ENCODE measurements around the gene SLC26A6. TPM values are rescaled to one million over a fixed set of nuclear protein-coding genes. Genes with fewer than 3 reads are reported as not detected.

The SLC26A6 gene
- total RNA-seq, 1 donor from 2014 or later: 47.3 TPM

DNA sequence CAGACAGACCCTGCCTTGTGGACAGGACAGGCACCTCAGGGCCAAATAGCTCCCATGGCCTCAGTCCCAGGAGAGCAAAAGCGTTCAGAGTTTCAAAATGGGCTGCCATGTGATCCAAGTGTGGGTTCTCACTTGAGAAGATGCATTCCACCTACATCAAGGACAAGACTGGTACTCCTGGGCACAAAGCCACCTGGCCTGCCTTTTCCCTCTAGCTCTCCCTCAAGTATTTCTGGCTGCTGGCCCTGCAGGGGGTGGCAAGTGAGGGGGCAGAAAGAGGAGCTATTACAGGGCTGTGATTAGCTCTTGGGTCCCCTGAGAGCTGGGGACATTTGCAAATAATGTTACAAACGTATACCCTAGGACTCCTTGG lies 33.7 kb downstream of the SLC26A6 start:
- intact Hi-C loops (cut with micrococcal nuclease): no loop called here

DNA sequence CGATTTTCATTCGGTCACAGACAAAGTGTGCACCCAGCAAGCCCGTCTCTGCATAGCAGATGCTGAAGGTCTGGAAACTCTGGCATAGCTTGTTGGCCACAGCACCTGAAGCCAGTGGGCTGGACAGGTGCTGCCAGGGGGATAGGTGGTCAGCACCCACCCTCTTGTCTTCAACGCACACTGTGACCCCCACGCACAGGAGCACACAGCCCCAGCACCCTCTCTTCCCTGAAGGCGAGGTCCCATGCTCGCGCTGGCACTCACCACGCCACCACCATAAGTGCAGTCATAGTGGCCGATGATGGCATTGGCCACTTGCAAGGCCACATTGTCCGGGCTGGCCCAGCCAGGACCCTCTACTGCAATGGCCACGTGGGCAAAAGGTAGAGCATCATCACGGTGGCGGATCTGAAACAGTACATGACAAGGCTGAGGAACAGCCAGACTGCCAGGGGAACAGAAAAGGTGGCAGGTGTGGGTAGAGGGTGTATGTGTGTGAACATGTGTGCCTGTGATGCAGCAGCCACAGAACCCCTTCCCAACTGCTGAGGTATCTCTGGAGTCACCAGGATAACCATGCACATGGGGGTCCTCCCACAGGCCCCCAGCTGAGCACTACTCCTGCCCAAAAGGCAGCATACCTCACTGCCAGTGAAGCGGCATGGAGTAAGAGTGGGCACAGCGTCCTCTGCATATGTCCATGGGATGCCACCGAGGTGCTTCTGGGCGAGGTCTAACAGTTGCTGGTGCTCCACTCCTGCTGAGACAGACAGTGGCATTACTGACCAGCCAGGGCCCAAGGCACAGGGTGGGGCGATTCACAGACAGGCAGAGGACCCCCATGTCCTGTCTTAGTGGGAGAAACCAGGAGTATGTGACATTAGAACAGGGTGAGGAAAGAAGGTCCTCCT lies 34.3 kb downstream of the SLC26A6 start:
- intact Hi-C loops (cut with micrococcal nuclease): no loop called here

DNA sequence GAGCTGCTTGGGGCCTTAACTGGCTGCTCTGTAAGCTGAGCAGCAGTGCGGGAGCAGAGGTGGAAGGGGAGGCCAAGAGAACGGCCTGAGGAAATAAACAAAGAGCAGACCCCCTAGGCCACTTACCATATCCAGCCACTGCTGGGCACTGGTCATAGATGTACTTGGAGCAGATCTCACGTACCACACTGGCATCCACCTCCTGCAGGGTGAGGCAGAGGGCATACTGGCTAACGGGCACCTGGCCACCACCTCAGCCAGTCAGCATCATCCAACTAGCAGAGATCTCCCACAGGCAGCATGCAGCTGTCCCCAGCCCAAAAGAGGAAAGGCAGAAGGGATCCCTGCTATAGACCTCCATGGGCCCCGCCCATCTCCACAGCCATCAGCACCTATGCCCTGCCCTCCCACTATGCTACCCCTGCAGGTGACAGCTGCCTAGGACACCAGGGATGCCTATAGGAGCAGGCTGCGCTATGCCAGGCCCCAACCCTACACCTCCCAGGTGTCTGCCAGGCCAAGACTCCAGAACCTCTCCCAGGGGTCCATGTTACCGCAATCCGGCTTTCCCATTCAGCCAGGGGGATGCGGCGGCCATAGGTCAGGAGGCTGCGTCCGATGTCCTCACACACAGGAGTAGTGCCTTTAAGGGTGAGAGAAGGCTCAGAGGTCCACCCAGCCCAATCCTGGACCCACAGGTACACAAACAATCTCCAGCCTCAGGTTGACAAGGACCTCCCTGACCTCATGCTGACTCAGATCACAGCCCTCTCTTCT lies 35.6 kb downstream of the SLC26A6 start:
- intact Hi-C loops (cut with micrococcal nuclease): no loop called here

DNA sequence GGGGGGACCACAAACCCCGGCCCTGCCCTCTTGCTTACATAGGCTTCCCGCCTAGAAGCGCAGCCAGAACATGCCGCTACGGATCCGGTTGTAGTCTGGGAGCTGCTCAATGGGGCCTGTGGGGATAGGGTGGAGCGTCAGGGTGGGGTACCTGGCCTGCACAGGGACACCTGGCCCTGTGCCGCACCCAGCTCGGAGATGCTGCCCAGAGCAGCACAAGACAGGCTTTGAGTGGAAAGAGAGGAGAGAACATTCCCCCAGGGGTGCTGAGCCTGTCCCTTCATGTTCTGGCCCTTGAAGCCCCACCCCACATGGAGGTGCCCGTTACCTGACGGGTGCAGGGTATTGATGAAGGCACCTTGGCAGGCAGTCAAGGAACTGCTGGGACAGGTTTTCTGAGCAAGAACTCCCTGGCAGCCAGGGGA lies 36.2 kb downstream of the SLC26A6 start:
- intact Hi-C loops (cut with micrococcal nuclease): no loop called here

DNA sequence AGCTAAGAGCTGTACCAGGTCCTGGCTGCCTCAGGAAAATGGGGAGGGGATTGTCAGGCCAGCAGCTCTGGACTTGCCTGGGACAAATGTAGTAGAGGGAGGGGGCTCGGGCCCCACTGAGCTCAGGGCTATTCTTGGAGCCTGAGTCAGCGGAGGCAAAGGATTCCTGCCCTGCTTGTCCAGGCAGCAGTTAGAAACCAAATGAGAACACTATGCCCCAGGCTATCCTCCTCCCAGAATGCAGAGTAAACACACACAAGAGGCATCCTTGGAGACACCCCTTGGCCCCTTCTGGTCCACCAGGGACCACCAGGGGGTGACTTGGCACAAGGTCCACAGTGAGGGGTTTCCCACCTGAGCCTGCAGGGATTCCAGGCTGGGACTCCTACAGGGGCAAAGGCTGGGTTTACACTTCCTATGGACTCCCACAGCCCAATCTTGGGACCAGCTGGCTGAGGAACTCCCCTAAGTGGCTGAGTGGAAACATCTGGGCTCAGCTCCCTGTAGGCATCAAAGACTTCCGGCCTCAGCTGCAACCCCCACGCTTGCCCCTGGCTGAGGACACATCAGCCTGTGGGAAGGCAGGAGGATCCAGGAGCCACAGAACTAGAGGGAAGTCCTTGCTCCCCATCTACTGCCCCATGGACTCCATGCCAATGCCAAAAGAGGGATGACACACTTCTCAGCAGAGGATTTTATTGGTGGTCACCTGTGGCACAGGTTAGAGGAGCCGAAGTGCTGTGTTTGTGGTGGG lies 36.8 kb downstream of the SLC26A6 start:
- intact Hi-C loops (cut with micrococcal nuclease): no loop called here

DNA sequence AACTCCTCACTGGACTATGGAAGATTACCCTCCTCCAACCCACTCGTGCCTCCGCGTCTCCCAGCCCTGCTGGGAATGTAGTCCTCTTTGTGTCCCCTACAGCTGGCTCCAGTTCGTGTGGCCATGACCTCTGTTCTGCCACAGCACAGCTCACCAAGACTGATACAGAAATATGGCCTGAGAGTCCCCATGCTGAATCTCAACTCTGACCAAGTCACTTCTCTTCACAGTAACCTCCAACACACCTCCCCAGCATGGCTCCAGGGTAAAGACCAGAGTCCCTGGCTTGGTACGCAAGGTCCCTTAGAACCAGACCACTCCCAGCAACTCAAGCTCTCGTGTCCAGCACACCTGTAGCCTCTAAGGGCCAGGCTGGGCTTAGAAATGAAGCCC lies 37.9 kb downstream of the SLC26A6 start:
- intact Hi-C loops (cut with micrococcal nuclease): no loop called here

DNA sequence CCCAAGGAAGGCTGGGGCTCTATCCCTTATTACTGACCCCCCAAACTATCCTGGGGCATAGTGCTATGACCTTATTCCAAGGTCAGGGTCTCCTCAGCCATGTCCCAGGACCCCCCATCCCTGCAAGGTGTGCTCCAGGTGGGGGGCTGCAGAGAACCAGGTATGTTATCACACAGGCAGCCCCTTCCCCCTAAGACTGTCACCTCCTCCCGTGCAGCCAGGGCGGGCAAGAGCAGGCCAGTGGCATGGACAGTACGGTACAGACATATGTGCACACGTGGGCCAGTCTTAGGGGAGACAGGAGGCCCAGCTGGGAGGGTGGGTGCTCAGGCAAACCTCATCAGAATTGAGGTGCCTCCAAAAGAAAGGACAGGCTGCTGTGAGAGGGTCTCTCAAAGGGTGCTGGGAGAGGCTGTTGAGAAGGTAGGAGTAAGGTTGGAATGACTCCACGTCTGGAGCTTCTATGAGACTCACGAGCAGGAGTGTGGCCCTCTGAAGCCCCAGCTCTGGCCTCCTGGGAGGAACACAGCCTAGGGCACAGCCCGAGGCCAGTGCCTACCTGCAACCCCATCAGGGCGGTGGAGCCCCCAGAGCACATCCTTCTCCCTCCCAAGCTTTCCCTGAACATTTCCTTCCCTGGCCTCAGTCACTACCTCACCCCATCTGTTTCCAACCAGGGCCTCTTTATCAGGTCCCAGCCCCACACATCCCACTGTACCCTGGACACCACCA lies 38.4 kb downstream of the SLC26A6 start:
- intact Hi-C loops (cut with micrococcal nuclease): no loop called here

DNA sequence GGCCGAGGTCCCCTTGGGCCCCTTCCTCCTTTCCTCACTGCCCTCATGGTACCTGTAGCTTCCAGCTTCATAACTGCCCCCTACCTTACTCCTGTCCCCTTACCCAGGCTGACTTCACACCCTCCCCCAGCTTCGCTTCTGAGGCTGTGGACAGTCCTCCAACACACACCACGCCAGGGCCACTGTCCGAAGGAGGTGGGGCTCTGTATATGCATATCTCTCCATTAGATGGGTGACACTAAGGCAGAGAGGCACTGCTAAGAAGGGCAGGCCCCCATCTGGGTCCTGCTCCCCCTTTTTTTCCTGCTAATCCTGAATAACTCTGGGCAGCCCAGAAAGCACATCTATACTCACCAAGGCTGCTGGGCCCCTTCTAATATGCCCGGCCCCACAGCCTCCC lies 39.1 kb downstream of the SLC26A6 start:
- intact Hi-C loops (cut with micrococcal nuclease): no loop called here

DNA sequence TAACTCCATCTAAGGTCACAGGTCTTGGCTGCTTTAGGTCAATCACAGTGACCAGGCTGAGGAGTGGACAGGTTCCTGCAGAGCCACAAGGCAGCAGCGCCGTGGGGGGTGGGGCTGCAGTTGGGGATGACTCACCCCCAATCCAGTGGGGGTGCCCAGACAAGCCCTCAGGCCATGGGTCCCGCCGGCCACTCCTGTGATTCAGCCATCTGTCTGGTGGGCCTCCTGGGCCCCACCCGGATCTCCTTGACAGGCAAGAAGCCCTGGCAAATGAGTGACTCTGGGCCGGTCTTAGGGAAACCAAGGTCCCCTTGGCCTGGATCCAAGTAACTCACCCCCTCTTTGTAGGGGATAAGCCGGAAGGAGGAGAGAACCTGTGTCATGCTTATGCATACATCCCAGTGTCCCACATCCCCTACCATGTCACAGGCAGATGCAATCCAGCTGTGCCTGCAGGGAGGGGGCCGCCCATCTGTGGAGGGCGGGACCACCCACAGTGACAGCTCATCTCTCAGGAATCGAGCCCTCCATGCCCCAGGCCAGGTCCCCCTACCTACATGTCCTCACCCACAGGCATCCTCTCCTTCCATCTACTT lies 39.6 kb downstream of the SLC26A6 start:
- intact Hi-C loops (cut with micrococcal nuclease): no loop called here

DNA sequence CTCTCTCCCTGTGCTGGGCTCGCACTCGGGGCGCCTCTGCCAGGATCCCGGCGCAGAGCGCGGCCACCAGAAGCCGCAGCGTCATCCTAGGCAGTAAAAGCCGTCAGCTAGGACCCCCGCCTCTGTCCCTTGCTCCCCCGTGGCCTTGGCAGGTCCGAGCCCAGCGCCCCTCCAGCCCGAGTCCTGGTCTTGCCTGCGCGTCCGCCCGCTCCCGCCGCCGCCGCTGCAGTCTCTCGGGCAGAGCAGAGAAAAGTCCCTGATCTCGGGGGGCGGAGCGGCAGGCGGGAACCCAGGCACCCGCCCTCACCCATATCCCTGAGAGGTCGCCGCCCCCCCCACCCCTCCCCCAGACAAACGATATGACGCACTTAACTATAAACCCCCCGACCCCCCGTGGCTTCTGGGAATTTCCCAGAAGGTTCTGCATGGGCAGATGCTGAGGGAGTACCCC lies 40.2 kb downstream of the SLC26A6 start, which contains the start of gene COL7A1:
COL7A1 (minus strand) TSS at position 255 of the 451 bp plus-strand sequence; CDS start at position 85, 170 bp downstream.
- intact Hi-C loops (cut with micrococcal nuclease): no loop called here

DNA sequence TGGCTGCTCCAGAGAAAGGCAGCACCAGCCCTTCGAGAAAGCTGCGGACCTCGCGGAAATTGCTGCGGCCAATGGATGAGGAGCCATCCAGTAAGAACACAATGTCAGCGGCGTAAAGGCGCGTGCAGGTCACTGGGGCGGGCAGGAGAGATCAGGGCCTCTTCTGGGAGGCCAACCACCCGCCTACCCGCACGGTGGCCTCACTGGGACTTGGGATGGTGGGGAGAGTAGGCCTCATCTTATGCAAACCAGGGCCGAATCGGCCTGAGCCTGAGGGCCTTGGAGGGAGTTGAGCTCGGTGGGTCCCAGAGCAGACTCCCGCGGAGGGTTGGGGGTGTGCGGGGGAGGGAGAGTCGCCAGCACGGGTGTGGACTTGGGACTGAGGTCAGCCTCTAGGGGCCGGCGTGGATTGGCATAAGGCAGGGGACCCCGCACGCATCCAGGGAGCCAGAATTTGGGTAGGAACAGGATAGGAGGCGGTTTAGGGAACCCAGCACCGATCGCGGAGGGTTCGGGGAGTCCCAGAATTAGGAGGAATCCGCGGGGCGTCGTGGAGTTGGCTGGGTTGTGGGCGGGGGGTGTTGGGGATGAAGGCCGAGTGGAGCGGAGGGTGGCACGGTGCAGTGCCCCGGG lies 40.7 kb downstream of the SLC26A6 start:
- intact Hi-C loops (cut with micrococcal nuclease): no loop called here

DNA sequence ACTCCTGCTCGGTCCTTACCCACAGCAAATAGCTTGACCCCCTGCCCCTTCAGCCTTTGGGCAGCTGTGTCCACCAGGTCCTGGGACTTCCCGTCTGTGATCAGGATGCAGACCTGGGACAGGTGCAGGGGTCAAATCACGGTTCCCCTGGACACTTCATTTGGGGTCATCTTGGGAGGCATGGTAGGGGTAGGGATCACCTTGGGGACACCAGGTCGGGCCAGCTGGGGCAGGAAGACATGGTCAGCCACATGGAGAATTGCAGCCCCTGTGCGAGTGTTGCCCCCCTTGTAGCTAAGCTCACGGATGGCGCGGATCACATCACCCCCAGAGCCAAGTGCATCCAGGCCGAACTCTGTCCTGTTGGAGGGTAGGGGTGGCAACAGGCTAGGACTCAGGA lies 41.9 kb downstream of the SLC26A6 start:
- intact Hi-C loops (cut with micrococcal nuclease): no loop called here

DNA sequence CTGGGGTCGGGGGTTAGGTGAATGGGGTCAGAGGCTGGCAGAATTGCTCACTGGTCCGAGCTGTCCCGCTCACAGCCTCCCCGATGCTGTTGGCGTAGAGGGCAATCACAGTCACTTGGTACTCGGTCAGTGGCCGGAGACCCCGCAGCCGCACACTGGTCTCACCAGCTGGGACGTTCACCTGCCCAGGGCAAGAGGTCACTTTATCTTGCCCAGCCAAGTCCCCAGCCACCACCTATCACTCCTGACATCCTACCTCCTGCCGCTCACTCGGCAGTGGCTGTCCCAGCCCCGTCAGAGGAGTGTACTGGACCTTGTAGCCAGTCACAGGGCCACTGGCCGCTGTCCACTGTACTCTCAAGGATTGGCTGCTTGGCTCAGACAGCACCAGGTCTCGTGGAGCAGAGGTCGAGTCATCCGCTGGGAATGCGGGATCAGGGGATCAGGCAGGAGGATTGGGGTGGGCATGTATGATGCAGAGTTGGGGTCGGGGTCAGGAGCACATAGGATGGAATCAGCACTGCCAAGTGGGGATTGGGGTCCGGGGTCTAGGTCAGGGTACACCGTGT lies 42.7 kb downstream of the SLC26A6 start:
- intact Hi-C loops (cut with micrococcal nuclease): no loop called here

DNA sequence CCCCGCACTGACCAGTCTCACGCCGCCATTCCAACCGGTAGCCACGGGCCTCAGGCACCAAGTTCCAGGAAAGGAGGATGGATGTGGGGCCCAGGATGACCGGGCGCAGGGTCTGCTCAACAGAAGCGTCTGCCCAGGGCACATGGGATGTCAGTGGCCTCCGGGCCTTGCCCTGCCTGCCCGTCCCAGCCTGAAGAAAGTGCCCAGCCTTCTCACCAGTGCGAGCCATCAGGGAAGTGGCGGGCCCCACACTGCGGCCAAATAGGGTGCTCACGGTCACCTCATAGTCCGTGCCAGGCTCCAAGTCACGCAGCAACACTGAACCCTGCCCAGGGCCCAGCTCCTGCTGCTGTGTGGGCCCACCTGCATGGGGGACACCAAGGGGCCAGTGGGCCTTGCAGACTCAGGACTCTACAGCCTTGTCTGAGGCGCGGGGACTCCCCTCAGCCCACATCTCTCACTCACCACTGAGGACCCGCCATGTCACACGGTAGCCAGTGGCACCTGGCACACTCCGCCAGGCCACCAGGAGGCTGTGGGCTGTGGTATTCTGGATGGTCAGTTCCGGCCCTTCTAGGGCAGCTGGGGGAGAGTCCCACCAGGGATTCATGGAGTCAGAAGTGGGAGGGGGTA lies 43.3 kb downstream of the SLC26A6 start:
- intact Hi-C loops (cut with micrococcal nuclease): no loop called here

DNA sequence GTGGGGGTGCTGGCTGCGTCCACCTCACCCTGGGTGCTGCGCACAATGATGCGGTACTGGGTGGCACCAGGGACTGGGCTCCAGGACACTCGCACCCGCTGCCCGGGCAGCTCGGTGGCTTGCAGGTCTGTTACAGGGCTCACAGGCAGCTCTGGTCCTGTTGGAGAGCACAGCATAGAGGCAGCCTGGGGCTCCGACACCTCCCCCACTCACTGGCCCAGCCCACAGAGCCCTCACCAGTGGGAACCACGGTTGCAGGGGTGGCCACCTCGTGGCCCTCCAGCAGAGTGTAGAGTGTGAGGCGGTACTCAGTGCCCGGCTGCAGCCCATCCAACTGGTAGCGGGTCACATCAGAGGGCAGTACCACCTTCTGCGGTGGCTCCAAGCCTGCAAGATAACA lies 43.8 kb downstream of the SLC26A6 start:
- intact Hi-C loops (cut with micrococcal nuclease): no loop called here

DNA sequence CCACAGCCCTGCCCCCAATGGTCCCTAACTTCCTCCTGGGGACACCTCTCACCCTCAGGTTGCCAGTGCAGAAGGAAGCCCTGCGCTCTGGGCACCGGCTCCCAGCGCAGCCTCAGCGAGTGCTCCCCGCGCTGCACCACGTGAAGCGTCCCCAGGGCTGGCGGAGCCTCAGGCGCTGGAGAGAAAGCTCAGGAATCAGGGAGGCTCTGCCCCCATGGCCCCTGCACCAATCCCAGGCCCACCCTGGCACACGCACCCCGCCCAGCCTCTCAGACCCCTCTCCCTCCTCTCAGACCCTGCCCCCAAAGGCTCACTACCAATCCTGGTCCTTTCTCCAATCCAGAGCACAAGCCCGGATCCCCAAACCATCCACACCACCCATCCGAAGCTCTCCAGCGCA lies 47.0 kb downstream of the SLC26A6 start:
- intact Hi-C loops (cut with micrococcal nuclease): no loop called here

DNA sequence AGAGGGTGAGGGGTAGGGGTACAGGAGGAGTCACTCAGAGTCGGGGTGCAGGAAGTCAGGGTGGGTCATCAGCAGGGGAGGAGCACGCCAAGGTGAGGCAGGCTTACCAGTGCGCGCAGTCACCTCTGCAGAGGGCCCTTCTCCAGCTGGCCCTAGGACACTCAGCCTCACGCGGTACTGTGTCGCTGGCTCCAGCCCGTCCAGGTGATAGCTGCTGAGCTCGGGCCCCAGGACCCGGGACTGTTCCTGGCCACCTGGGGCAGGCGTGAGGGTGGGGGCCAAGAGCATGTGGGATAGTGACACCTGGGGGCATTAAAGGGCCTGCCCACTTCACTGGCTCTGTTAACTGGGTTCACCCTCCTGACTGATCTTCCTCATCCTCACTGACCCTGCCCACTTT lies 47.6 kb downstream of the SLC26A6 start:
- intact Hi-C loops (cut with micrococcal nuclease): no loop called here

DNA sequence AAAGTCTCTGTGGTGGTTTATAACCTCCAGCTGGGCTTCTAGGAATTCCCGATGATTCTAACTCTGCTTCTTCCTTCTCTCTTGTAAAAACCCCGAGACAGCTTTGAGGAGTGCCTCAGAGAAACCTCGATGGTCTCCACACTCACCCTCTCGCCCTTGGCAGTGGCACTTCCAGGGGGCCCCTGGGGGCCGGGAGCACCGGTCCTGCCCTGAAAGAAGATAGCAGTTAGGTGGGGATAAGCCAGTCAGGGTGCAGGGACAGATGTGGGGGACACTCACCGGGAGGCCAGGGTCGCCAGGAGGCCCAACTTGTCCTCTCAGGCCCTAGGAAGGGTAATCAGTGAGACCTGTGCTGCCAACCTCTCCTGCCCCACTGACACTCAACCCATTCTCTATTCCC lies 49.9 kb downstream of the SLC26A6 start:
- intact Hi-C loops (cut with micrococcal nuclease): no loop called here

DNA sequence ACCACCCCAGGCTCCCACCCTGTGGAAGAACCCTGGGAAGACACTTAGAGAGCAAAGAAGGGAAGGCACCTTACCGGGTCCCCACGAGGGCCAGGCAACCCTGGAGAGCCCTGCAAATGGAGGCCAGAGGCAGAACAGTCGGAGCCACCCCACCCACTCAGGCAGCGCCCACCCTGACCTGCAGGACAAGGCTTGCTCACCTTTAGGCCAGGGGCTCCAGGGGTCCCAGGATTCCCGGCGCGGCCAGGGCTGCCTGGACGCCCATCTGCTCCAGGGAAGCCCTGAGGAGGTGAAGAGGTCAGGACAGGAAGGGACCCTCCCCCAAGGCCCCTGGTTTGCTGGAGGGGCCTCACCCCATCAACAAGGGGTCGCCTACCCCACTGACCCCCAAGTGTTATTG lies 50.4 kb downstream of the SLC26A6 start:
- intact Hi-C loops (cut with micrococcal nuclease): no loop called here

Measured in T-helper 2 cell treated with Interferon-gamma antibody and Interleukin-4, amounts not matched to agents 100 ng/mL and 5 ng/mL, for 36 hours (primary cell).